Type B pancreatic cell (in vitro differentiated cells): ENCODE results near the gene RPS2. TPM values are rescaled to one million over a fixed set of nuclear protein-coding genes. Genes with fewer than 3 reads are reported as not detected.

Experiments used
- DNase-seq: peaks from one replicate; pipeline ENCODE4 v3.0.0; 2021; ENCODE audit warnings: mixed read lengths; ENCODE audit not compliant: unreplicated experiment; ENCODE audit errors: extremely low spot score
- H3K27ac Mint-ChIP-seq: 2 replicates; pipeline ENCODE4 v1.8.0; 2021; ENCODE audit warnings: mild to moderate bottlenecking, mixed read lengths
- H3K27me3 Mint-ChIP-seq: 2 replicates; pipeline ENCODE4 v1.8.0; 2021; ENCODE audit warnings: mixed read lengths
- H3K36me3 Mint-ChIP-seq: 2 replicates; pipeline ENCODE4 v1.8.0; 2021; ENCODE audit warnings: mixed read lengths
- H3K4me1 Mint-ChIP-seq: one replicate; pipeline ENCODE4 v1.8.0; 2021; ENCODE audit warnings: mixed read lengths; ENCODE audit not compliant: unreplicated experiment
- H3K4me3 Mint-ChIP-seq: 2 replicates; pipeline ENCODE4 v1.8.0; 2021; ENCODE audit warnings: mild to moderate bottlenecking, mixed read lengths
- H3K9me3 Mint-ChIP-seq: 2 replicates; pipeline ENCODE4 v1.8.0; 2021; ENCODE audit warnings: mixed read lengths
- CTCF ChIP-seq: fragments of 200-600 bp; sonication (generic); conservative IDR thresholded peaks from 2 replicates; pipeline ENCODE4 v1.5.0; 2021; ENCODE audit warnings: antibody characterized with exemption, mild to moderate bottlenecking
- total RNA-seq: library from RNA; stranded (reverse); gene quantifications from 2 replicates; pipeline ENCODE4 v1.2.1, GENCODE V29; 2021; ENCODE audit warnings: low replicate concordance

RPS2 gene
- total RNA-seq, 1 donor from 2014 or later, result 3,035 TPM

- no peak overlapping the region for H3K4me3 Mint-ChIP-seq
- no peak overlapping the region for H3K27ac Mint-ChIP-seq
- no peaks in the 10 kb centered on the region for H3K9me3 Mint-ChIP-seq
- no peak for TF ChIP-seq CTCF
- DNase-seq, result no peak
- no peaks in the 10 kb centered on the region for H3K4me1 Mint-ChIP-seq
- no peaks in the 10 kb centered on the region for H3K27me3 Mint-ChIP-seq
- peaks cover 3% of the 10 kb centered on the region for H3K36me3 Mint-ChIP-seq
These were observed 37.1 kb upstream of the RPS2 start for GRCh38 chr16:2001456-2002355.

DNA sequence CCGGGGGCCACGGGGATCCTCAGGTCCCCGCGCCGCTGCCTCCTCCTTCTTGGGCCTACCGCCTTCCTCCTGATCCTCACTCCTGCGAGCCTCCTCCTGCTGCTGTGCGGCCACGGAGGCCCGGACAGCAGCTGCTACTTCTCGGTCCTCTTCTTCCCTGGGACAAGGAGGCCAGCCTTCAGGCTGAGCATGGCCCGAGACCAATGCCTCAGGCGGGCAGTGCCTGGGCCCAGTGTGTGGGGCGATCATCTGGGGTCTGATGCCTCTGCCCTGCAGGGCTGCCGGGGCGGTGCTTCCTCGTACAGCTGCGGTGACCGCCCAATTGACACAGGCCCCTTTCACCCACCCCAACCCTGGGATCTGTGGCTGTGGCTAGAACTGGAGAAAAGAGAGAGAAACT, 36.4 kb upstream of the RPS2 start:
- DNase-seq, result no peak
- peaks cover 3% of the 10 kb centered on the region for H3K36me3 Mint-ChIP-seq
- H3K4me1 Mint-ChIP-seq, result no peaks in the 10 kb centered on the region
- H3K4me3 Mint-ChIP-seq, result no peak overlapping the region
- H3K9me3 Mint-ChIP-seq, result no peaks in the 10 kb centered on the region
- no peak for TF ChIP-seq CTCF
- no peak overlapping the region for H3K27ac Mint-ChIP-seq
- no peaks in the 10 kb centered on the region for H3K27me3 Mint-ChIP-seq

DNA sequence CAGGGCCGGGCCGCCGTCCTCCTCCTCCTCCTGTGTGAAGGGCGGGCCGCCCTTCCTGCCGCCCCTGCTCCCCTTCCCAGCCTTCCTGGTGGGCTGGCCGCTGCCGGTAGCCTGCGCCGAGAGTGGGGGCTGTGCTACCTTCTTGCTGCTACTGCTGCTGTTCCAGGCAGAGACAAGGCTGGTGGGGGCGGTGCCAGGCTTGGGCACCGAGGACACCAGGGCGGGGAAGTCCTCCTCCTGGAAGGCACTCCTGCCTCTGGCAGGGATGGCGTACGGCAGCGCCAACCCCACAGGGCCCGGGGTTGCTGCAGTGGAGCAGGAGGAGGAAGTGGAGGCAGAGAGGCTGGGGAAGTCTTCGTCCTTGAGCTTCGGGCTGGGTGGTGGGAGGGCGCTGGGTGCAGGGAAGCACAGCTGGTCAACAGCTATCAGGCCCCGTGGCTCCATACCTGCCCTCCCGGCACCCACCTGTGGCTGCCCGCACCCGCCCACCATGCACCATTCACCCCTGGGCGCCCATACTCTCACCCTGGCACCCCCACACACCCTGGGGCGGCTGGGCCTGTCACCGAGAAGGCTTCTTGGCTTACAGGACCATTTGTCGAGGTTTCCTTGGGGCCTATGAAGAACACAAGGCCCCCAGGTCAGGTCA, 35.4 kb upstream of the RPS2 start:
- H3K27ac Mint-ChIP-seq, result no peak overlapping the region
- H3K4me3 Mint-ChIP-seq, result no peak overlapping the region
- no peaks in the 10 kb centered on the region for H3K9me3 Mint-ChIP-seq
- TF ChIP-seq CTCF, result no peak
- no peaks in the 10 kb centered on the region for H3K4me1 Mint-ChIP-seq
- no peaks in the 10 kb centered on the region for H3K27me3 Mint-ChIP-seq
- DNase-seq, result no peak
- H3K36me3 Mint-ChIP-seq, result peaks cover 3% of the 10 kb centered on the region

DNA sequence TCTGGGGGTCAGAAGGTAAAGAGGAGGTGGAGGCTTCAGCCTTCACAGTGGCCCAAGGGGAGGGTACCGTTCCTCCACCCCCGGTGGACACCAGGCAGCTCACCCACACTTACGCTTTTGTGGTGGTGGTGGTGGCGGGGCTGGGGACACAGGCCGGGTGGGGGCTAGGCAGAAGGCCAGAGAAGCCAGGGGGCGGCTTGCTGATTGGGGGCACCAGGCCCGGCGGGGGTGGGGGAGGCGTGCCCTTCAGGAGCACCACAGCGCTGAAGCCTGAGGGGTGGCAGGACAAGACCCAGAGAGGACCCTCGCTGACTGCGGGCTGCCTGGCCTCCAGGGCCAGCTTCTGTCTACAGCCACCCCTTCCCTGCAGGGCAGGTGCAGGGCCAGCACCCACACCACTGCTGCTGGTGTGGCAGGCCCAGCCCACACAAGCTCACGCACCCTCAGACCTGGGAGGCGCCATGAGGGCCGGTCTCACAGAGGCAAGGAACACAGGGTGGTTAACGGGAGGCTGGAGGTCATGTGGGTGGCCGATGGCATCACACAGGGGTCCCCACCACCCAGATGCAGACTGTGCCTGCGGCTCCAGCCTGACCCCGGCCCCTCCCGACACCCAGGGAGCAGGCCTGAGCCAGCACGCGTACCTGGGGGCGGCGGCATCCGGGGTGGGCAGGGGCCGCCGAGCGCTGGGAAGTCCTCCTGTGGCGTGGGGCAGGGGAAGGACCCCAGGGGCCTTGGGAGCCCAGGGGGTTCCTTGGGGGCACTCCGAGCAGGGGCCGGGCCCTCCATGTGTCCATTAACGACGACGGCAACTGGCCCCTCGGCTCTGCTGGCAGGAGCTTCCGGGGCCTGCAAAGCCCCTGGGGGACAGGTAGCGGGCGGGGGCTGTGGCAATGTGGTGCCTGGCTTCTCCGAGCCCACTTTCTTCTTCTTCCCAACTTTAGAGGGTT, 34.5 kb upstream of the RPS2 start:
- no peak for TF ChIP-seq CTCF
- H3K36me3 Mint-ChIP-seq, result peaks cover 3% of the 10 kb centered on the region
- no peaks in the 10 kb centered on the region for H3K4me1 Mint-ChIP-seq
- no peak for DNase-seq
- H3K27me3 Mint-ChIP-seq, result no peaks in the 10 kb centered on the region
- H3K27ac Mint-ChIP-seq, result no peak overlapping the region
- H3K4me3 Mint-ChIP-seq, result no peak overlapping the region
- no peaks in the 10 kb centered on the region for H3K9me3 Mint-ChIP-seq

DNA sequence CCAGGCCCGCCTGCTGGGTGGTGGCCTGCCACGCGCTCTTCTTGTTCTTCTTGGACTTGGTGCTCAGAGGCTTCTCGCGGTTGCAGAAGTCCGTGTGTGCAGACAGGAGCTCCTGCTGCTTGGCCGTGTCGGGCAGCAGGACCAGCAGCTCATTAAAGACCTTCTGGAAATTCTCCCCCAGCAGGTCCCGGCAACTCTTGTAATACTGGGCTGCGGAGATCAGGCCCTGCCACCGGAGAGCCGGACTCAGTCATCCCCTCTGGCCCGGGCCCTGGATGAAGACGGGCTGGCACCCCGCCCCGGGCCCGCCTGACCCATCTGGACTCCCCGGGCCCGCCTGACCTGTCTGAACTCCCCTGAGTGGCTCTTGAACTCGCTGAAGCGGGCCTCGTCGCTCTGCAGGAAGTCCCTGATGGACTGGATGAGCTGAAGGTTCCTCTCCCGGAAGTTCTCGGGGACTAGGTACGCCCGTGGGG, 33.8 kb upstream of the RPS2 start:
- H3K4me3 Mint-ChIP-seq, result no peak overlapping the region
- no peaks in the 10 kb centered on the region for H3K4me1 Mint-ChIP-seq
- no peak for TF ChIP-seq CTCF
- no peaks in the 10 kb centered on the region for H3K9me3 Mint-ChIP-seq
- H3K36me3 Mint-ChIP-seq, result peaks cover 3% of the 10 kb centered on the region
- no peak overlapping the region for H3K27ac Mint-ChIP-seq
- no peak for DNase-seq
- H3K27me3 Mint-ChIP-seq, result peaks cover 6% of the 10 kb centered on the region
